GM18502 (cell line): ENCODE results near the gene NETO2.

Experiments
- ATAC-seq: cut with Tn5 transposase; IDR thresholded peaks from one replicate; pipeline ENCODE4 v1.9.1; 2021; ENCODE audit warnings: mild to moderate bottlenecking; ENCODE audit not compliant: unreplicated experiment, poor library complexity

Gene NETO2

GRCh38 chr16:47049901-47050583 is 93.7 kb downstream of the NETO2 start:
- ATAC-seq: no peak

DNA sequence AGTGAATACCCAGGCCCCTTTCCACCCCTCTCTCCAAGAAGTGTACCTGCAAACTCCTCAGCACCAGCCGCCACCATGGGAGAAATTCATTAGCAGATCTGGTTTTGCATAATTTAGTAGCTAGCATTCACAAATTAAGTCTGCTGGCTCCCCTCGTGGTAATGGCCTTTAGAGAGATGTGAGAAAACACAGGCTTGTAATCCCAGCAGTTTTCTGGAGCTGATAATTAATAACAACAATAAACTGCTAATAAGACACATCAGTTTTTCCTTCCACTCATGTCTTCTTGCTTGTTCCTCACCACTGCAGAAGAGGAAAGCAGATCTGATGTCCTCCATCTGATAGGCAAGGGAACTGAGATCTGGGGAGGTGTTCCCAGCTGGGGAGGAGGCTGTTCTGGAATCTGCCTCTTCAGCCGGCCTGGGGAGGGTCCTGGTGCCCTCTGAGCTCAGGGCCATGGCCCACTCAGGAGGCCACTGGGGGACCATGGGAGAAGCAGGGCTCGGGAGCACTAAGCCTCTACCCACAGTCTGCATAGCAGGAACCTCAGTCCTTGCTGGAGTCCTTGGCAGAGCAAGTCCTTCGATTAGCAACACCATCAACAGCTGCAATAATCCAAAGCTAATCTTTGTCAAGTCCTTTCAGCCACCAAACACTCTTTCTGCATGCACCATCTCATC is 96.1 kb downstream of the NETO2 start:
- no peak for ATAC-seq

GRCh38 chr16:47046726-47047523 is 96.8 kb downstream of the NETO2 start:
- ATAC-seq: peak; percentile 72

- ATAC-seq: no peak
These were observed 98.3 kb downstream of the NETO2 start for GRCh38 chr16:47045459-47045858.

GRCh38 chr16:47045023-47045422 is 98.7 kb downstream of the NETO2 start:
- no peak for ATAC-seq

DNA sequence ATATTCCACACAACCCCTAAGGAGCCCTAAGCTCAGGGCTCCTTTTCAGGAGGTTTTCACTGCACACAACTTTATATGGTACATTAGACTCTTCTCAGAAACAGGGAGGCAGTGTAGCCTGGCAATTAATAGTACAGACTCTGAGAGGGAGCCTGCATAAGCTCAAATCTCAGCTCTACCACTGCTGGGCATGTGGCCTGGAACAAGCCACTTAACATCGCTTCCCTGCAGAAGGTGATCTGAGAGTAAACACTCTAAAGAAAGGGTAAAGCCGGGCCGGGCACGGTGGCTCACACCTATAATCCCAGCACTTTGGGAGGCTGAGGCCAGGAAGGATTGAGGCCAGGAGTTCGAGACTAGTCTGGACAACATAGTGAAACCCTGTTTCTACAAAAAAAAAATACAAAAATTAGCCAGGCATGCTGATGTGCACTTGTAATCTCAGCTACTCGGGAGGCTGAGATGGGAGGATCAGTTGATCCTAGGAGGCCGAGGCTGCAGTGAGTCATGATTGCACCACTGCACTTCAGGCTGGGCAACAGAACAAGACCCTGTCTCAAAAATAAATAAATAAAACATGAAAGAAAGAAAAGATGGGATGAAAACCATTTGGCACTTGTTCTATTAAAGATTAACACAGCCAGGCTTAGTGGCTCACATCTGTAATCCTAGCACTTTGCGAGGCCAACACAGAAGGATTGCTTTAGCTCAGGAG is 99.6 kb downstream of the NETO2 start:
- ATAC-seq: no peak

DNA sequence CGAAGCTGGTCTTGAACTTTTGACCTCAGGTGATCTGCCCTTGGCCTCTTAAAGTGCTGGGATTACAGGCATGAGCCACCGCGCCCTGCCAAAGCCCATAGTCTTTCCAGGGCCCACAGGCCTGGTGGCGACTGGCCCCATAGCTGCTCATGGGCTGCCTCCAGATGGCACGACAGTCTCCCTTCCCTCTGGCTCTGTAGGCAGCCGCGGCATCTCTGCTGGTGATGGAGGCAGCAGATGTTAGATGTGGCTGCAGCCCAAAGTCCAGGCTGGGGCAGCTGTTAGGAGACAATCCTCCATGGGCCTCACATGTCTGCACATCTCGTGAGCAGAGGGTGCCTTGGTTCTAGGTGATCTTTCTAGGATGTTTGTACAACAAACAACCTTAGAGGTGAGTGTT is 100.5 kb downstream of the NETO2 start:
- ATAC-seq: no peak

DNA sequence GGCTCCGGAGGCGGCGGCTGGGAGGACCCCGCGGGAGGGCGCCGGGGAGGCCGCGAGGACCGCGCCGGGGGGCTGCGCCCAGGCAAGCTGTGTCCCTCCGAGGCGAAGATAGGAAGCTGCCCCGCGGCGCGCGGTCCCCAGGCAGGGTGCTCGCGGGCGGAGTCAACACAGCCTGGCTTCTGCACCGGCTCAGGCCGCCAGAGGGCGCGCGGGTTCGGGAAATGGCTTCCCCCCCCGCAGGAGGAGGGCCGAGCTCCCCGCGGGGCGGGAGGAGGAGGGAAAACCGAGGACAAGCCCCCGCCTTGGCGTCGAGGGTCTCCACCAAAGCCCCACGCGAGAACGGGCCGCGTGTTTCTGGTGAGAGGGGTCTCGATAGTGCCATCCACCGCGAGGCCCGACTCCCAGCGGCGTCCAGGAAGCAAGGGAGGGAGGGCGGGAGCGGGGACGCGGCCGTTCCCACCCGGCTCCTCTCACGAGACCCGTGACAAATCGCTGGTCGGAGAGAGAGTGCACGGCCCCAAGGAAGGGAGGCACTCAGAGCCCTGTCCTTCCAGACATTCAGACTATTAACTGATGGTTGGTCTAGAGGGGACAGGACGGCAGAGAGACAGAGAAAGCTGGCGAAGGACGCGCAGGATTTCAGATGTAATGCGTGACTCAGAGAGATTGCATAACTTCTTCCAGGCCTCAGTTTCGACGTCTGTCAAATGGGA is 105.8 kb downstream of the NETO2 start:
- peak; percentile 93 for ATAC-seq

- peak; percentile 46 for ATAC-seq
These were observed 106.4 kb downstream of the NETO2 start for GRCh38 chr16:47037396-47037745.

- ATAC-seq: no peak
These were observed 107.5 kb downstream of the NETO2 start for GRCh38 chr16:47036201-47036600.

- no peak for ATAC-seq
These were observed 108.3 kb downstream of the NETO2 start for GRCh38 chr16:47035436-47035835.

GRCh38 chr16:47034455-47034854 is 109.3 kb downstream of the NETO2 start:
- no peak for ATAC-seq

GRCh38 chr16:47033176-47033575 is 110.6 kb downstream of the NETO2 start:
- ATAC-seq: no peak

DNA sequence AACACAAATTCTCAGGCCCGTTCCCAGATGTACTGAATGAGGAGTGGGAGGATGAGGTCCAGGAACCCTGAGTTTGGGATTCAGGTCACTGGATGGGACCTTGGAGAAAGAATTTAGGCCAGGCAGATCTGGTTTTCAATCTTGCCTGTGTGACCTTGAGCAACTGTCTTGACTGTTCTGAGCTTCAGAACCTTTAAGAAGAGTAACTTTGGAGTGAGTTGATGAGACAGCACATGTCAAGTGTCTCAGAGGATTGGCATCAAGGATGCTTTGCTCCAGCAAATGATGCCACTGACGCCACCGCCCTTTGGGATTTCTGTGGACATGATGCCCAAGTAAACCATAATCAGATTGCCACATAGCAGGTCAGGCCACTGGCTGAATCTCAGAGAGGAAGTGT is 114.0 kb downstream of the NETO2 start:
- ATAC-seq: no peak

DNA sequence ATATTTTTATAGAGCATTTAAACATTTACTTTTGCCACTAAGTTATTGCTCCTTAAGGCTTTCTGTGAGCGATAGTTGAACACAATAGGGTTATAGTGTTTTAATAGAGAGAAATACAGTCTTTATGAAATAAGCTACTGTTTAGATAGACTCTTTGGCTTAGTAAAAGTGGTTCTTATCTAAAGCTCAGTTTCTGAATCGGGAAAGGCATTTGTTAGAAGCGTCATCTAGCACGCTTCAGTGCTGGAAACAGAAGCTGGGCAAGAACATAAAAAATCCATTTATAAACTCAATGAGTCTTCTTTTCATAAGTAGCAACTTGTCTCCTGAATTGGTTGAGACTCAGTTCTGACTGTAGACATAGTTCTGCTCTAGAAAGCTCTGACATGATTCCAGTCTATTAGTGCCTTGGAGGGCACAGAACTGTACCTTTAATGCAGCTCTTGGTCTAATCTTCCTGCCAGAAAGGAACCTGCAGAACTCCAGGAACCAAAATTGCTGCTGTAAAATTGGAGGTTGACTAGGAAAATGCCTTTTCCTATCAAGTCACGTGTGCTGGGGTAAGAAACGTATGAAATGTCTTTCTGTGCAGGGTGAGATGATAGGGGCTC is 114.9 kb downstream of the NETO2 start:
- ATAC-seq: no peak
